NK-92 treated with Interleukin-12 subunit alpha and Interleukin-12 subunit beta, amount 100 ng/mL, for 24 hours (cell line): Measurements from ENCODE around the gene KIFC1.
A peak's percentile ranks its signal among the peaks of the same experiment; 100 is the strongest.
"Not testable (repeated sequence)": the region's sequence is repeated elsewhere in the genome, so short reads cannot be mapped to it uniquely, and the experiment has no call there.

ENCODE experiments used
- DNase-seq: peaks from one replicate; lab custom pipeline; 2025; lab: John Stamatoyannopoulos, UW

Gene KIFC1, protein sequence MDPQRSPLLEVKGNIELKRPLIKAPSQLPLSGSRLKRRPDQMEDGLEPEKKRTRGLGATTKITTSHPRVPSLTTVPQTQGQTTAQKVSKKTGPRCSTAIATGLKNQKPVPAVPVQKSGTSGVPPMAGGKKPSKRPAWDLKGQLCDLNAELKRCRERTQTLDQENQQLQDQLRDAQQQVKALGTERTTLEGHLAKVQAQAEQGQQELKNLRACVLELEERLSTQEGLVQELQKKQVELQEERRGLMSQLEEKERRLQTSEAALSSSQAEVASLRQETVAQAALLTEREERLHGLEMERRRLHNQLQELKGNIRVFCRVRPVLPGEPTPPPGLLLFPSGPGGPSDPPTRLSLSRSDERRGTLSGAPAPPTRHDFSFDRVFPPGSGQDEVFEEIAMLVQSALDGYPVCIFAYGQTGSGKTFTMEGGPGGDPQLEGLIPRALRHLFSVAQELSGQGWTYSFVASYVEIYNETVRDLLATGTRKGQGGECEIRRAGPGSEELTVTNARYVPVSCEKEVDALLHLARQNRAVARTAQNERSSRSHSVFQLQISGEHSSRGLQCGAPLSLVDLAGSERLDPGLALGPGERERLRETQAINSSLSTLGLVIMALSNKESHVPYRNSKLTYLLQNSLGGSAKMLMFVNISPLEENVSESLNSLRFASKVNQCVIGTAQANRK

DNA sequence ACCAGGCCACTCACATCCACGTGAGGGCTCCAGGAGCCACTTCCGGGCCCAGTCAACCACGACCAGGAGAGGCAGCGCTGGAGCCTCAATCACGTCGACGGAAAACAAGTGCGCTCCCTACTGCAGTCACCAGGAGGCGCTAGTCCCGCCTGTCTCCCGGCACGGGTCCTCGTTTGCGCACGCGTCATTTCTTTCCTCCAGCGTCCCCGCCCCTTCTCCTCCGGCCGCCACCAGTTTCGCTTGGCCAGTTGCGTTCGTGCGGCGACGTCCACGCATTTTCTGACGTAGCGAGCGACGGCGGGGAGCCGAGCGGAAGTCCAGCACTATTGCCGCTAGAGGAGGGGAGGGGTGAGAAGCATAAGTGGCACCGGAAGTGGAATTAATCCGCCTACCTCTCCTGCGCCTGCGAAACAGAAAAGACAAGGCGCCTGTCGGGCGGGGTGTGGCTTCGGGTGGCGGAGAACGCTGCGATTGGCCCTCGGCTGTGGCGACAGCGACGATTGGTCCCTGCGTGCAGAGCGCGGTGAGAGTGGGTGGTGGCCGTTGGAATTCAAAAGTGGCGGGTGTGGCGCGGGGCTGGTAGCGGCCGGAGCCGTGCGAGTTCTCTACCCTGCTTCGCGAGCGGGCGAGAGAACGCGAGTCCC is at the start of gene KIFC1:
TSS of gene KIFC1 (plus strand) at position 546 of the 644 bp plus-strand sequence. CDS start 163 bp downstream, outside the sequence.
- DNase-seq: peak; percentile 100

DNA sequence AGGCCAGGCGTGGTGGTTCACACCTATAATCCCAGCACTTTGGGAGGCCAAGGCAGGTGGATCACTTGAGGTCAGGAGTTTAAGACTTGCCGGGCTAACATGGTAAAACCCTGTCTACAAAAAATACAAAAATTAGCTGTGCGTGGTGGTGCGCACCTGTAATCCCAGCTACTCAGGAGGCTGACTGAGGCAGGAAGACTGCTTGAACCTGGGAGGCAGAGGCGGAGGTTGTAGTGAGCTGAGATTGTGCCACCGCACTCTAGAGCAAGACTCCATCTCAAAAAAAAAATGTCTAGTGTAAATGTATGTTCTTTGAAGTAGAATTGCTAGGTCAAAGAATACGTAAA is 48.0 kb upstream of the KIFC1 start:
- not testable (repeated sequence) for DNase-seq

DNA sequence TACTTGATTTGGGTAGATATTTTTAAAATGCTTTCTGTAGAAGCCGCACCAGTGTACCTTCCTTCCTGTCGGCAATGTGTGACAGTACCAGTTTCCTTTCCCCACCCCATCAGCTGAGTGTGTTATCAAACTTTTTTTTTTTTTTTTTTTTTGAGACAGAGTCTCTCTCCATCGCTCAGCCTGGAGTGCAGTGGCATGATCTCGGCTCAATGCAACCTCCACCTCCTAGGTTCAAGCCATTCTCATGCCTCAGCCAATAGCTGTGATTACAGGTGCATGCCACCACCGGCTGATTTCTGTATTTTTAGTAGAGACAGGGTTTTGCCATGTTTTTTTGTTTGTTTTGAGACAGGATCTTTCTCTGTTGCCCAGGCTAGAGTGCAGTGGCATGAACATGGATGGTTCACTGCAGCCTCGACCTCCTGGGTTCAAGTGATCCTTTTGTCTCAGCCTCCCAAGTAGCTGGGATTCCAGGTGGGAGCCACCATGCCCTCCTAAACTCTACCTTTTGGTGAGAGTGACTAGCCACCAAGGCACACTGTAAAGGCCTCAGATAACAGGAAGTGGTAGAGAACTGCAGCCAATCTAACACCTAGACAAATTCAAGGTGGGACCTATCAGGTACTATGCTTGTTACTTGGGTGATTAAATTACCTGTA is 47.5 kb upstream of the KIFC1 start:
- no peak for DNase-seq

DNA sequence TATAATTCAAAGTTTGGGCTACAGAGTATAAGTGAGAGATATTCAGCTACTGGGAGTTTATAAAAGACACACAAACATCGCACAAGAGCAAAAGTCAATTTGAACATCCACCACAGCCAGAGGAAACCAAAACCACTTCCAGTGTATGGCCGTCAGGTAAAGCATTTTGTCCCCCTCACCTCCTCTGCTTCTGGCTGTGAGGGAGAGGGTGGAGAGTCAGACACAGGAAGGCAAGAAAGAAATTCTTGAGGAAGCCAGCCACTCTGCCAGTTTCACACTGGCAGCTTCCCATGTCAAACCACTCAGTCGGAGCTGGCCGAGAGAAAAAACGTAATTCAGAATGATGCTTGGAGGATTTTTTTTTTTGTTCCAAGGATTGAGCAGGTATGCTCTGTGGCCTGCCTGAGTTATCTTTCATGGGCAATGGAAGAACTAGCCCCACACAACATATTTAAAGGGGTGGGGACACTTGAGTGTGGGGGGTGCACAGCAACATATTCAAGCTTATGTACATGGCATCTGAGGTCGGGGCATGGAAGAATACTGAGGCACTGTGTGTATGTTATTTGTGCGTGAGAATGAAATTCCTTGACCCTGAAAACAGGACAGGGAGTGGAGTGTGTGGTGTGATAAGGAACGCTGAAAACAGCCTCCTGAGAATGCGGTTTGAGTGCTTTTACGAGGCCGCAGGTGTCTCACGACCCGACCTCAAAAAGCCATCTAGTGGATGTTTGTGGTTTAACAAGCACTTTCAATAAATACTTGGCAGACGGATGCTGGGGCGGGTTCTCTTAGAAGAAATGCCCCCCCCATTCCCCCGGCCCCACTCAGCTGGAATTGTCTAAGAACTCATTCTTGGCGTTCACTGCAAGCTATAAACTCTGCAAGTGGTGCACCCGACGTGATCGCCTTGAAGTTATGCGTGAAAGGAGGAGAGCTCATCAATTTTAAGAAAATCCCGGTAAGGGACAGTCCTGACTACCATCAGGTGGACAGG is 46.6 kb upstream of the KIFC1 start:
- peak; percentile 36 for DNase-seq

DNA sequence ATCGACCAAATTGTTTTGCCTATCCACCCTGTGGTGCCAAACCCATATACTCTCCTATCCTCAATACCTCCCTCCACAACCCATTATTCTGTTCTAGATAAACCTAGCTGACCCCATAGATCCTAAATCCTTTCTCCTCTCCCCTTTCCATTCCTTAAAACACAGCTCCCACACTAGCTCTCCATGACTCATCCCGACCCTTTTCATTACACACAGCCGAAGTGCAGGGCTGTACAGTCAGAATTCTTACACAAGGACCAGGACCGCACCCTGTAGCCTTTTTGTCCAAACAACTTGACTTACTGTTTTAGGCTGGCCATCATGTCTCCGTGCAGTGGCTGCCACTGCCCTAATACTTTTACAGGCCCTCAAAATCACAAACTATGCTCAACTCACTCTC is 44.7 kb upstream of the KIFC1 start:
- not testable (repeated sequence) for DNase-seq

DNA sequence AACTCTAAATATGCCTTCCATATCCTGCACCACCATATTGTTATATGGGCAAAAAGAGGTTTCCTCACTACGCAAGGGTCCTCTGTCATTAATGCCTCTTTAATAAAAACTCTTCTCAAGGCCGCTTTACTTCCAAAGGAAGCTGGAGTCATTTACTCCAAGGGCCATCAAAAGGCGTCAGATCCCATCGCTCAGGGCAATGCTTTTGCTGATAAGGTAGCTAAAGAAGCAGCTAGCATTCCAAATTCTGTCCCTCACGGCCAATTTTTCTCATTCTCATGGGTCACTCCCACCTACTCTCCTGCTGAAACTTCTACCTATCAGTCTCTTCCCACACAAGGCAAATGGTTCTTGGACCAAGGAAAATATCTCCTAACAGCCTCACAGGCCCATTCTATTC is 43.8 kb upstream of the KIFC1 start:
- no peak for DNase-seq

DNA sequence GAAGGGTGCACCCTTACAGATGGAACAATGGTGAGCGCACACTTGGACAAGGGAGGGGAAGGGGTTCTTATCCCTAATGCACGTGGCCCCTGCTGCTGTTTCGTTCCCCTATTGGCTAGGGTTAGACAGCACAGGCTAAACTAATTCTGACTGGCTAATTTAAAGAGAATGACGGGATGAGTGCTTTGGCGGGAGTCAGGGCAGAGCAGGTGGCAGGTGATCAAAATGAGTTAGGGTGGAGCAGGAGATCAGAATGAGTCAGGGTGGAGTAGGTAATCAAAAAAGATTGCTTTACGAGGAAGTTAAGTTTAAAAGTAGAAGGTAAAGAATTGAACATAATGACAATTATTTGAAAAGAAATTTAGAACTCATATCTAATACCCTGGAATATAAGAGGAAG is 35.8 kb upstream of the KIFC1 start:
- not testable (repeated sequence) for DNase-seq

DNA sequence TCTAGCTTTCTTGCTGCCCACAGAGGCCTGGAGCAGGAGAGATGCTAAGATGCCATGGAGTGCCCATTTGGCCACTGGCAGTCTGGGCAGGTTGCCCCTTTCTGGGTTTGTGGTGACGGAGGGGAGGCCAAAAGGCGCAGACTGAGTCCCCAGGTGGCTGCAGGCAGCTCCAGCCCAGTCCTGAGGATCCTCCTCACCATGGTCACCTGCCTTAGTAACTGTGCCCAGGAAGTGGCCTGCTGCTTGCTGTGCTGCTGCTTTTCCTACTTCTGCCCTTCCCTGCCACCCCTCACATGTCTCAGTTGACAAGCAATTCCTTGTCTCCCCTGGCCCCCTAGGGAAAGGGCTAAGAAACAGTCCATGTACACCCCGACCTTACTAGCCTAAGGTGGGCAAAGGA is 35.3 kb upstream of the KIFC1 start:
- no peak for DNase-seq

DNA sequence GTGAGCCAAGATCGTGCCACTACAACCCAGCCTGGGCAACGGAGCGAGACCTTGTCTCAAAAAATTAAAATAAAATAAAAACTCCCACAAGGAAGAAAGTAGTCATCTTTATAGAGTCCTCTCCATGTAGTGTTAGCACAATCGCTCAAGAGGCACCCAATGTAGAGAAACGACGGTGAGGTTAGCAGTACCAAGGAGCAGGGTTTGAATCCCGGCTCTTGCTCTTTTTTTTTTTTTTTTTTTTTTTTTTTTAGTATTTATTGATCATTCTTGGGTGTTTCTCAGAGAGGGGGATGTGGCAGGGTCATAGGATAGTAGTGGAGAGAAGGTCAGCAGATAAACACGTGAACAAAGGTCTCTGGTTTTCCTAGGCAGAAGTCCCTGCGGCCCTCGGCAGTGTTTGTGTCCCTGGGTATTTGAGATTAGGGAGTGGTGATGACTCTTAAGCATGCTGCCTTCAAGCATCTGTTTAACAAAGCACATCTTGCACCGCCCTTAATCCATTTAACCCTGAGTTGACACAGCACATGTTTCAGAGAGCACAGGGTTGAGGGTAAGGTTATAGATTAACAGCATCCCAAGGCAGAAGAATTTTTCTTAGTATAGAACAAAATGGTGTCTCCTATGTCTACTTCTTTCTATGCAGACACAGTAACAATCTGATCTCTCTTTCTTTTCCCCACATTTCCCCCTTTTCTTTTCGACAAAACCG is 34.3 kb upstream of the KIFC1 start:
- not testable (repeated sequence) for DNase-seq

DNA sequence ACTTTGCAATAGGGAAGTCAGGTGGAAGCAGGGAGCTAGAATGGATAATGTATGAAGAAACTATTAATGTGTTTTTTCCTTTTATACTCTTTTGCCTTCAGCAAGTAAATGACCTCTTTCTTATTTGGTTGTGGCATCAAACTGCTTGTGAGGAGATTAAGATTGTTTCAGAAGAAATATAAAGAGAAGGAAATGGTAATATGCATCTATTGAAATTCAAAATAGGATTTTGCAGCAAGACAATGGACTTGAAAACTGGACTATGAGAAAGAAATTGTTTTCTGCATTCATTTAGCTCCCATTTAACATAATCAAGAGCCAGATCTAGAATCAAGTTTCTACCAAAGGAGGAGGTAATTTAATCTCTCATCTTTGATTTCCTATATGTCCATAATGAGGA is 32.3 kb upstream of the KIFC1 start:
- no peak for DNase-seq

DNA sequence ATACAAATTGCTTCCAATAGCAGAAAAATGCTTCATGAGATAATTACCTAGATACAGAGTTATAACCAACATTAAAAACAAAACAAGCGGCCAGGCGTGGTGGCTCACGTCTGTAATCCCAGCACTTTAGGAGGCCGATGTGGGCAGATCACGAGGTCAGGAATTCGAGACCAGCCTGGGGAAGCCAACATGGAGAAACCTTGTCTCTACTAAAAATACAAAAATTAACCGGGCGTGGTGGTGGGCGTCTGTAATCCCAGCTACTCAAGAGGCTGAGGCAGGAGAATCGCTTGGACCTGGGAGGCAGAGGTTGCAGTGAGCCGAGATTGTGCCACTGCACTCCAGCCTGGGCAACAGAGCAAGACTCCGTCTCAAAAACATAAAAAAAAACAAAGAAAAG is 28.1 kb upstream of the KIFC1 start:
- DNase-seq: not testable (repeated sequence)

DNA sequence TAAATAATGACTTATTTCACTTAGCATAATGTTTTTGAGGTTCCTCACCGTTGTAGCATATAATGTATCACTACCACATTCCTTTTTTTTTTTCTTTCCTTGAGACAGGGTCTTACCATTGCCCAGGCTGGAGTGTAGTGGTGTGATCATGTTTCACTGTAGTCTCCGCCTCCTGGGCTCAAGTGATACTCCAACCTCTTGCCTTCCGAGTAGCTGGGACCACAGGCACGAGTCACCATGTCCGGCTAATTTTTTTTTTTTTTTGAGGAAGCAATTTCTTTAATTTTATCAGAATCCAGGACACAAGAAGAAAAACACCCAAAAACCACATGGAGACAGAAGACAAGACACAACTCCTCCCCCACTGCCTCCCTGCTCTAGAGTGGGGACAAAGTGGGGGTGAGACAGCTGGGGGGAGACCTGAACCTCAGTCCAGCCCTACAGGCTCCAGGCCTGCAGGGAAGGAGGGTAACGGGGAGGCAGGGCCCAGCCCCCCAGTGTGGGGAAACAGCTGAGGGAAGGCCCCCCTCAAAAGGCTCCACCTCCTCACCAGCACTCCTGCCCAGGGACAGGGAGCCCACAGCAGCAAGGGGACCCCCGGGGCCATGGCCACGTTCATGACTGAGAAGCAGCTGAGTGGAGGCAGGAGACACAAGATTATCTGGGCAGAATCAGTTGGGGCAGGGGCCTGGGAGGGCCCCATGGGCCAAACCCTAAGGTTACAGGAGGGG is 27.0 kb upstream of the KIFC1 start:
- not testable (repeated sequence) for DNase-seq

DNA sequence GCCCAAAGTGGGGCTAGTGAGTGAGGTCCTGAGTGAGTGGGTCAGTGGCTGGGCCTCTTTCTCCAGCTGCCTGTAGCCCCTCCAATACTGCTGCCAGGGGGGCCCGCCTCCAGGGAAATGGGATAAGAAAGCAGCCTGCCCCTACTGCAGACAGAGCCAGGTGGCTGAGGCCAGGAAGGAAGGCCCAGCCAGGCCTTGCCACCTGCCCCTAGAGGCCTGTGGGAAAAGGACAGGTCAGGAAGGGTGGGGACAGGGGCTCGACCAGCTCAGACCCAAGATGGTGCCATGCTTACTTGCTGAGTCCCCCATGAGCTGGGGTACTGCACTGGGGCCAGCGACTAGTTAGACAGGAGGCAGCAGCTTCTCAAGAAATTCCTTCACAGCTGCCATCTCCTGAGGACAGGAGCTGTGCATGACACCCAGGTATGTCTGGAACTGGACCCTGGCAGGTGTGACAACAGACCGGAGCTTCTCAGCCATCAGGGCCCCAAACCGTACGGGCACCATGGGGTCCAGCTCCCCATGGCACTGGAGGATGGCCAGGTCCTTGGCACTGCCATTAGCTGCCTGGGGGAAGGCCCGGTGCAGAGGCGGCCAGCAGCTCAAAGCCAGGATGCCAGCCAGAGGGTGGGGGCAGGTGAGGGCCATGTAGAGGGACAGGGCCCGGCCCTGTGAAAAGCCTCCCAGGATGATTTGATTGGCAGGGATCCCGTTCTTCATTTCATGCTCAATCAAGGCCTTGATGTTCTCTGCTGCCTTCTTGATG is 26.2 kb upstream of the KIFC1 start:
- DNase-seq: not testable (repeated sequence)

DNA sequence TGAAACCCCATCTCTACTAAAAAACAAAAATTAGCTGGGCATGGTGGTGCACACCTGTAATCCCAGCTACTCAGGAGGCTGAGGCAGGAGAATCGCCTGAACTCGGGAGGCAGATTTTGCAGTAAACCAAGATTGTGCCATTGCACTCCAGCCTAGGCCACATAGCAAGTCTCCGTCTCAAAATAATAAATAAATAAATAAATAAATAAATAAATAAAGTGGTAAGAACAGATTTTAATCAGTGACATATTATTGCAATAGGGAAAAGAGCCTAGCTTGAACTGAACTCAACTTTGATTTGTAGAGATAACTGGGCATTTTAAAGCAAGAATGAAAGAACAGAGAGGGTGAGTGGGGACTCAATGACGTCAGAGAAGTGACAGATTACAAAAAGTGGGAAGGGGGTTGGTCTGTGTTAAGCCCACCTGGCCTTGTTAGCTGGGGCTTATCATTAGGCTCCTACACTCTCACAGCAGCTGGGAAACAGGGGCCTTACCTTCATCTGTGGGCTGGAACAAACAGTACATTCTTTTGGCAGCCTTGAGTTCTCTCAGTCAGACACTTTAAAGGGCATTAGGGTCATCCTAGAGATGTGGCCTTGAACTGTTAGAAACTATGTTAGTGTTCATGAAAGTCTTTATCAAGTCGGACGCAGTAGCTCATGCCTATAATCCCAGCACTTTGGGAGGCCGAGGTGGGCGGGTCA is 24.5 kb upstream of the KIFC1 start:
- DNase-seq: no peak

DNA sequence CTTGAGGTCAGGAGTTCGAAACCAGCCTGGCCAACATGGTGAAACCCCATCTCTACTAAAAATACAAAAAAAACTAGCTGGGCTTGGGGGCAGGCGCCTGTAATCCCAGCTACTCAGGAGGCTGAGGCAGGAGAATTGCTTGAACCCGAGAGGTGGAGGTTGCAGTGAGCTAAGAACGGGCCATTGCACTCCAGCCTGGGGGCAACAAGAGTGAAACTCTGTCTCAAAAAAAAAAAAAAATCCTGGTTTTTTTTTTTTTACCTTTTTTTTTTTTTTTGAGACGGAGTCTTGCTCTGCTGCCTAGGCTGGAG is 24.0 kb upstream of the KIFC1 start:
- not testable (repeated sequence) for DNase-seq

DNA sequence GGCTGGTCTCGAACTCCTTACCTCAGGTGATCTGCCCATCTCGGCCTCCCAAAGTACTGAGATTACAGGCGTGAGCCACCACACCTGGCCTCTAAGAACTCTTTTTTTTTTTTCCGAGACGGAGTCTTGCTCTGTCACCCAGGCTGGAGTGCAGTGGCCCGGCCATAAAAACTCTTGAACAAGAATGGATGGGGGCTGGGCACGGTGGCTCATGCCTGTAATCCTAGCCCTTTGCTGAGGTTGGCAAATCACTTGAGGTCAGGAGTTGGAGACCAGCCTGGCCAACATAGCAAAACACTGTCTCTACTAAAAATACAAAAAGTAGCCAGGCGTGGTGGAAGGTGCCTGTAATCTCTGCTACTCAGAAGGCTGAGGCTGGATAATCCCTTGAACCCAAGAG is 19.7 kb upstream of the KIFC1 start:
- not testable (repeated sequence) for DNase-seq

DNA sequence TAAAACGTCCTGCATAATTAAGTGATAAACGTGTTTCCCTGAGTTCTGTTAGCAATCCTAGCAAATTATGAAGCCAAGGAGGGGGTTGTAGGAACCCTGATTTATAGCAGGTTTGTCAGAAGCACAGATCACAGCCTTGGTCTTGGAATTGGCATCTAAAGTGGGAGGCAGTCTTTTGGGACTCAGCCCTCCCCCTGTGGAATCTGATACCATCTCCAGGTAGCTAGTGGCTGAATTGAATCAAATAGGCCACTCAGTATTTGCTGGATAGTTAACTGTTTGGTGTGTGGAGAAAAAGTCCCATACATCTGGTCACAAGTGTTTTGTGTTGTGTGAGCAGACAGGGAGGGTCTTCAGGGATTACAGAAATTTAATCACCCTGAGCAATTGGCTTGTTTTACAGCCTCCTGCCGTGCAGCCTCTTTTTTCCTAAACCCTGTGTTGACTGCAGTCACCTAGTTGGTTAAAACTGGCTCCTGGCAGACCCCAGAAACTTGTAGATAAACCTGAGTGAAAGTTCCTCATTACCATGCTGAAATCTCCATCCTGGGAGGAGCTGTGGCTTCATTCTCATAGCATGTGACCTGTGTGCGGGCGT is 19.0 kb upstream of the KIFC1 start:
- DNase-seq: no peak
